Measurements from ENCODE around the gene CAMTA1.

DNA sequence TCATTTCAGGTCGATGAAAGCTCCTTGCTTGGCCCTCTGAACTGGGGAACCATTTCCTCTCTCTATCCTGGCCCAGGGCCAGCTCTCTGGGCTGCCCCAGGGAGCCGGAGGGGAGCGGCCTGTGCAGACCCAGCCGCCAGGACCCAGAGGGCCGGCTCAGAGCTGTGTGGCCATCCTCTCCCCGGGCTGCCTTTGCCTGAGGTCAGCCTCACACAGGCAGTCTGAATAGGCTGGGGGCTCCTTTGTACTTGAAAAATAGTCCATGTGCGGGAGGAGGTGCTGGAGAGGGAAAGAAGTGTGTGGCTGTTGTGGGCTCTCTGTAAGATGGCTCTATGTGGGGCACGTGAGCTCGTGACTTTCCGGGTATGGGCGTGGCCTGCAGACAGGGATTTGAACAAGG lies 710.7 kb downstream of the CAMTA1 start:
- TF ChIP-seq, protein P1, sequence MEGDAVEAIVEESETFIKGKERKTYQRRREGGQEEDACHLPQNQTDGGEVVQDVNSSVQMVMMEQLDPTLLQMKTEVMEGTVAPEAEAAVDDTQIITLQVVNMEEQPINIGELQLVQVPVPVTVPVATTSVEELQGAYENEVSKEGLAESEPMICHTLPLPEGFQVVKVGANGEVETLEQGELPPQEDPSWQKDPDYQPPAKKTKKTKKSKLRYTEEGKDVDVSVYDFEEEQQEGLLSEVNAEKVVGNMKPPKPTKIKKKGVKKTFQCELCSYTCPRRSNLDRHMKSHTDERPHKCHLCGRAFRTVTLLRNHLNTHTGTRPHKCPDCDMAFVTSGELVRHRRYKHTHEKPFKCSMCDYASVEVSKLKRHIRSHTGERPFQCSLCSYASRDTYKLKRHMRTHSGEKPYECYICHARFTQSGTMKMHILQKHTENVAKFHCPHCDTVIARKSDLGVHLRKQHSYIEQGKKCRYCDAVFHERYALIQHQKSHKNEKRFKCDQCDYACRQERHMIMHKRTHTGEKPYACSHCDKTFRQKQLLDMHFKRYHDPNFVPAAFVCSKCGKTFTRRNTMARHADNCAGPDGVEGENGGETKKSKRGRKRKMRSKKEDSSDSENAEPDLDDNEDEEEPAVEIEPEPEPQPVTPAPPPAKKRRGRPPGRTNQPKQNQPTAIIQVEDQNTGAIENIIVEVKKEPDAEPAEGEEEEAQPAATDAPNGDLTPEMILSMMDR (IDR thresholded peaks at IDR 0.05): no peak
- TF ChIP-seq POLR2AphosphoS5 (IDR thresholded peaks at IDR 0.05; ENCODE audit: low read depth, low read length): no peak
- TF ChIP-seq SMC3 (IDR thresholded peaks at IDR 0.05; ENCODE audit: low read depth, low read length): no peak
- TF ChIP-seq, protein P2, sequence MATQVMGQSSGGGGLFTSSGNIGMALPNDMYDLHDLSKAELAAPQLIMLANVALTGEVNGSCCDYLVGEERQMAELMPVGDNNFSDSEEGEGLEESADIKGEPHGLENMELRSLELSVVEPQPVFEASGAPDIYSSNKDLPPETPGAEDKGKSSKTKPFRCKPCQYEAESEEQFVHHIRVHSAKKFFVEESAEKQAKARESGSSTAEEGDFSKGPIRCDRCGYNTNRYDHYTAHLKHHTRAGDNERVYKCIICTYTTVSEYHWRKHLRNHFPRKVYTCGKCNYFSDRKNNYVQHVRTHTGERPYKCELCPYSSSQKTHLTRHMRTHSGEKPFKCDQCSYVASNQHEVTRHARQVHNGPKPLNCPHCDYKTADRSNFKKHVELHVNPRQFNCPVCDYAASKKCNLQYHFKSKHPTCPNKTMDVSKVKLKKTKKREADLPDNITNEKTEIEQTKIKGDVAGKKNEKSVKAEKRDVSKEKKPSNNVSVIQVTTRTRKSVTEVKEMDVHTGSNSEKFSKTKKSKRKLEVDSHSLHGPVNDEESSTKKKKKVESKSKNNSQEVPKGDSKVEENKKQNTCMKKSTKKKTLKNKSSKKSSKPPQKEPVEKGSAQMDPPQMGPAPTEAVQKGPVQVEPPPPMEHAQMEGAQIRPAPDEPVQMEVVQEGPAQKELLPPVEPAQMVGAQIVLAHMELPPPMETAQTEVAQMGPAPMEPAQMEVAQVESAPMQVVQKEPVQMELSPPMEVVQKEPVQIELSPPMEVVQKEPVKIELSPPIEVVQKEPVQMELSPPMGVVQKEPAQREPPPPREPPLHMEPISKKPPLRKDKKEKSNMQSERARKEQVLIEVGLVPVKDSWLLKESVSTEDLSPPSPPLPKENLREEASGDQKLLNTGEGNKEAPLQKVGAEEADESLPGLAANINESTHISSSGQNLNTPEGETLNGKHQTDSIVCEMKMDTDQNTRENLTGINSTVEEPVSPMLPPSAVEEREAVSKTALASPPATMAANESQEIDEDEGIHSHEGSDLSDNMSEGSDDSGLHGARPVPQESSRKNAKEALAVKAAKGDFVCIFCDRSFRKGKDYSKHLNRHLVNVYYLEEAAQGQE (IDR thresholded peaks at IDR 0.05; ENCODE audit: low read depth, low read length): no peak
- TF ChIP-seq MXI1 (IDR thresholded peaks at IDR 0.05; ENCODE audit: low read depth, low read length): no peak
- no peak for TF ChIP-seq CHD2 (IDR thresholded peaks at IDR 0.05; ENCODE audit: low read length, partially characterized antibody)
- no peak for TF ChIP-seq EZH2phosphoT487 (IDR thresholded peaks at IDR 0.05; ENCODE audit: borderline replicate concordance, low read depth)
